ENCODE data around the gene ENOPH1. TPM values are rescaled to one million over a fixed set of nuclear protein-coding genes. Genes with fewer than 3 reads are reported as not detected.

ENOPH1 gene
- 21.2 and 31.8 TPM in 2 replicates for total RNA-seq

DNA sequence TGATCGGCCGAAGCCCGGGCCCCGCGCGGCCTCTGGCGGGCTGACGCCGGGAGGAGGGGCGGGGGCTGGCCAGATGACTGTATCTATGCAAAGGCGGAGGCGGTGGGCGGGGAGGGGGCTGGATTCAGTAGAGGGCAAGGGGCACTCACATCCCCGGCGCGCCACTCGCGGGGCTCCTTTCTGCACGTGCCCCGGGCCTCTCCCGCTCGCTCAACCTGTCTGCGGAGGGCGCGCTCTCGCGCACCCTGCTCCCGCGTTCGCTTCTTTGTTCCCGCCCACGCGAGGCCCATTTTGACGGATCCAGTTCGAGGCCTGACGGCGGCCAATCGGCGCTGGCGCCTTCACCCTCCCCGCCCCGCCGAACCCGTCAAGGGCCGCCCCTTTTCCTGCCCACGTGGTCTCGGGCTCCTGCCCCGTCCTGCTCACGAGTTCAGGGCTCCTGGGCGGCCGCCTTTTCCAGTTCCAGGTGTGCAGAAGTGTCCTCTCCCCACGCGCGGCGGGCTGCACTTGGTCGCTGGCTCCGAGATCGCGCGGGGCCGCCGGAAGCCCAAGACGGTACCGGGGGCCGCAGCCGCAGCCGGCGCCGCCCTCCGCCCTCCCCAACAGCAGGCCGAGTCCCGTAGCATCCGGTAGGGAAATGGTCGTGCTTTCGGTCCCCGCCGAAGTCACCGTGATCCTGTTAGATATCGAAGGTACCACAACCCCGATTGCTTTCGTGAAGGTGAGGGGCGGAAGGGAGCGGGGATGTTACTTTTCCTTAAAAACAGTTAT lies at the start of gene ENOPH1, which contains the start of gene HNRNPDL:
Gene ENOPH1, plus strand, starts transcription at position 398 of the 771 bp plus-strand sequence. Its CDS starts 240 bp downstream, at position 638.
Gene HNRNPDL, minus strand, starts transcription at position 270 of the 771 bp plus-strand sequence. CDS start 772 bp downstream, outside the sequence.

Other genes with a start within 250 kb of the ENOPH1 start
- gene HNRNPD, start 56.6 kb upstream of the ENOPH1 start, total RNA-seq = 55.6 and 88.4 TPM in 2 replicates
- 156 and 180 TPM in 2 replicates for gene HNRNPDL, start 128 bp upstream of the ENOPH1 start, total RNA-seq
- gene TMEM150C, start 131.4 kb downstream of the ENOPH1 start, total RNA-seq = 0.78 and 5.0 TPM in 2 replicates

All from epithelial cell of alveolus of lung (primary cell).